Fibroblast of villous mesenchyme (primary cell): Measurements from ENCODE around the gene C1QTNF3. TPM values are rescaled to one million over a fixed set of nuclear protein-coding genes. Genes with fewer than 3 reads are reported as not detected.

Experiments
- DNase-seq: peaks from one replicate; pipeline ENCODE4 v3.0.0-alpha.2; 2010; ENCODE audit warnings: low read depth
- H3K4me3 ChIP-seq: 2 replicates; pipeline ENCODE4 v1.5.1; 2011; ENCODE audit warnings: low read depth, mild to moderate bottlenecking, low read length
- total RNA-seq: library from RNA; depleted of rRNA; stranded (reverse); fragments of >200 nt; gene quantifications from 2 replicates; pipeline ENCODE4 v1.2.3, GENCODE V29; 2012
- TF ChIP-seq, protein P1 (sequence below): IDR thresholded peaks from 2 replicates; pipeline ENCODE4 v1.5.1; 2012; ENCODE audit warnings: low read depth, mild to moderate bottlenecking, low read length; ENCODE audit not compliant: insufficient read depth

The C1QTNF3 gene
- total RNA-seq, 1 donor: 0.86 TPM

DNA sequence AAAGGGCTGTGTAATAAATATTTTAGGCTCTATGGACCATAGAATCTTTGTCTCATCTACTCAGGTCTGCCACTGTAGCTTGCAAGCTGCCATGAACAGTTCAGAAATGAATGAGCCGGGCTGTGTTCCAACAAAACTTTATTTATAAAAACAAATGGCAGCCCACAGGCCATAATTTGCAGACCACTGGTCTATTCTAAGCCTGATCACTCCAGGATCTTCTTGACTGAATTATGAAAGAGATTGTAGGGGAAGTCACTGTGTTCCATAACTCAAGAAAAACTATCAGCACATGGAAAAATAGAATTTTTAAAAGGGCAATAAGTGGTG, 11.4 kb upstream of the C1QTNF3 start:
- H3K4me3 ChIP-seq: no peak overlapping the region
- DNase-seq: no peak
- TF ChIP-seq, protein P1, sequence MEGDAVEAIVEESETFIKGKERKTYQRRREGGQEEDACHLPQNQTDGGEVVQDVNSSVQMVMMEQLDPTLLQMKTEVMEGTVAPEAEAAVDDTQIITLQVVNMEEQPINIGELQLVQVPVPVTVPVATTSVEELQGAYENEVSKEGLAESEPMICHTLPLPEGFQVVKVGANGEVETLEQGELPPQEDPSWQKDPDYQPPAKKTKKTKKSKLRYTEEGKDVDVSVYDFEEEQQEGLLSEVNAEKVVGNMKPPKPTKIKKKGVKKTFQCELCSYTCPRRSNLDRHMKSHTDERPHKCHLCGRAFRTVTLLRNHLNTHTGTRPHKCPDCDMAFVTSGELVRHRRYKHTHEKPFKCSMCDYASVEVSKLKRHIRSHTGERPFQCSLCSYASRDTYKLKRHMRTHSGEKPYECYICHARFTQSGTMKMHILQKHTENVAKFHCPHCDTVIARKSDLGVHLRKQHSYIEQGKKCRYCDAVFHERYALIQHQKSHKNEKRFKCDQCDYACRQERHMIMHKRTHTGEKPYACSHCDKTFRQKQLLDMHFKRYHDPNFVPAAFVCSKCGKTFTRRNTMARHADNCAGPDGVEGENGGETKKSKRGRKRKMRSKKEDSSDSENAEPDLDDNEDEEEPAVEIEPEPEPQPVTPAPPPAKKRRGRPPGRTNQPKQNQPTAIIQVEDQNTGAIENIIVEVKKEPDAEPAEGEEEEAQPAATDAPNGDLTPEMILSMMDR: no peak

DNA sequence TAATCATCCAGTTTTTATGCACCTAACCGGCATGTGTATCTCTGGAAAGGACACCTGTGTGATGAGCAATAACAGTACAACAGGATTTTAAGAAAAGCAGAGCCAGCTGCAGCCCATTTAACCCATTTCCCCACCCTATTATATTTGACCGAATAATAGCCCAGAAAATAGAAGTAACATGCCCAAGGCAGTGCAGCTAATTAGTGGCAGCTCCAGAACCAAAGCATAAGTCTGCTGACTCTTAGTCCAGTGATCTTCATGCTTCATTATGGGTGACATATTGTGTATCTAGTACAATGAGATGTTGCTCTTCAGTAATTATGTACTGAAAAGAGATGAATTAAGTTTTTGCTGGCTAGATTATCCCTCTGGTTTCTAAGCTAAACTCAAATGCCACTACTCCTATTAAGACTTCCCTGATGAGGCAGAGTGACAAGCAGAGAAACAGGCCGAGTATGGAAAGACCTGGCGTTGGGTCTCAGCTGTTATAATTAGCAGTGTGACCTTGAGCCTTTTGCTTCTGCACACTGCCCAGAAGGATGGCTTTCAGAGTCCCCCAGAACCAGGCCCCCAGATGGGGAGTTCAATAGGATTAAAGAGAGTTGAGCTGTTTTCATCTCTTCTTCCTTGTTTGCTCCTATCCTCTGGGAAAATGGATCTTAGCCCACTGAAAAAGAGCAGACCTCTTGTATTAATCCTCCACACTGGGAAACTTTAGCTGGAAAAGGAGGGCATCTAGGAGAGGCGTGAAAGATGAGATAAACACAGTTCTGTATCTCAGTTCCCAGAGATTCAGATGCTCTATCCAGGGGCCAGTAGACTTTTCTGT, 10.8 kb upstream of the C1QTNF3 start:
- H3K4me3 ChIP-seq: no peak overlapping the region
- no peak for DNase-seq
- TF ChIP-seq, protein P1: no peak

DNA sequence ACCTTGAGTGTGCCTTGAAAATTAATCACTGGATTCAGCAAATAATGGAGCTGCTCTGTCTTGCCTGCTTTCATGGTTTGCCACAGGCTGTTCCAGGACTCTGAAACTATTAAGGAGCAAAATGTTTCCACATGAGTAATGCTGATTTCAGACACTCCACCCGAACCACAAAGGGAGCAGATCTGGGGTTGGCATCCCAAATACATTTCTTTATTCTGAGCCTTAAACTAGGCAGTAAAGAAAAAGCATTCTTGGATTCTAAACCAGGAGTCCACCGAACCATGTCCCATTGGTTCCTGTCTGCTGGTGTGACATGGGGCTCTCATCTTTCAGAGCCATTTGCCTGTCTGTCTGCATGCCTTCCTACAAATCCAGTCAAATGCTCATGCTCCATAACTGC, 10.1 kb upstream of the C1QTNF3 start:
- no peak overlapping the region for H3K4me3 ChIP-seq
- peak; percentile 28 for DNase-seq
- TF ChIP-seq, protein P1: no peak

- H3K4me3 ChIP-seq: no peak overlapping the region
- no peak for DNase-seq
- TF ChIP-seq, protein P1: no peak
These were observed 8.5 kb upstream of the C1QTNF3 start for GRCh38 chr5:34051374-34051980.

GRCh38 chr5:34047774-34048572, 5.0 kb upstream of the C1QTNF3 start:
- no peak for DNase-seq
- TF ChIP-seq, protein P1: no peak
- H3K4me3 ChIP-seq: no peak overlapping the region

DNA sequence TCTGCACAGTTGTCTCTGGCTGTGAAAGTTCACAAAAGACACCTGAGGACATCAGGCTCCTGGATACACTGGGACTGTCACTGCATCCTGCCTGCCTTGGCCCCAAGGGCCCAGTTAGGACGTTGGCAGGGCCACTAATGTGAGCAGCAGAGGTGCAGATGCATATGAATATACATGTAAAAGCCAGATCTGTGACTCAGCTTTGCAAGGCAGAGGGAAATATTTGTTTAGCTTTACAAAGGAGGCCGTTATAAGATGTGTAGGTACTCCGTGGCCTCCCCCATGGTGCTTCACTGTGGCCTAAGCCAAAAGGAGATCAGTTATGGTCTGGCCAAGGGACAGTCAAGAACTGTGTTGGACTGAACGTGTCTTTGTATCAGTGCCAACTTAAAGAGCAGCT, 4.1 kb upstream of the C1QTNF3 start:
- no peak for DNase-seq
- TF ChIP-seq, protein P1: no peak
- H3K4me3 ChIP-seq: no peak overlapping the region
